Colonic mucosa (tissue), 4 donors: Measurements from ENCODE around the gene RAD51AP1. TPM values are rescaled to one million over a fixed set of nuclear protein-coding genes. Genes with fewer than 3 reads are reported as not detected.
"Not testable (repeated sequence)": the region's sequence is repeated elsewhere in the genome, so short reads cannot be mapped to it uniquely, and the experiment has no call there.

ENCODE experiments used
- DNase-seq: peaks from one replicate; pipeline ENCODE4 v3.0.0-alpha.2; 2020
- H3K27ac ChIP-seq: fragments of 200-600 bp; one replicate; pipeline ENCODE4 v1.8.0; 2021
- H3K27me3 ChIP-seq: fragments of 200-600 bp; one replicate; pipeline ENCODE4 v1.8.0; 2021
- H3K36me3 ChIP-seq: fragments of 200-600 bp; one replicate; pipeline ENCODE4 v1.8.0; 2021
- H3K4me1 ChIP-seq: fragments of 200-600 bp; one replicate; pipeline ENCODE4 v1.8.0; 2021; ENCODE audit warnings: mild to moderate bottlenecking
- H3K4me3 ChIP-seq: fragments of 200-600 bp; one replicate; pipeline ENCODE4 v1.8.0; 2021
- H3K9ac ChIP-seq, 2 donors: one replicate each; pipeline ENCODE4 v1.7.0; 2013; ENCODE audit warnings: control low read depth in 2 of 2, low read depth in 2 of 2, low read length in 2 of 2
- H3K9me3 ChIP-seq: fragments of 200-600 bp; one replicate; pipeline ENCODE4 v1.8.0; 2021
- intact Hi-C: fragments of 100-400 bp; cut with DNase I; formaldehyde crosslinking; loops from one replicate; pipeline ENCODE4 v1.14.1; 2022
- total RNA-seq, 2 donors: library from RNA; stranded (reverse); fragmentation: NEBNext Ultra II Directional in 1 of 2; extraction: Animal tissue kit (Norgen Biotek cat#: 25700) in 1 of 2; gene quantifications; one replicate each; pipeline ENCODE4 v1.2.1, GENCODE V29; 2021
- TF ChIP-seq, protein P1 (sequence below): fragments of 200-600 bp; IDR thresholded peaks from one replicate; pipeline ENCODE4 v1.8.0; 2022; ENCODE audit warnings: antibody characterized with exemption, mild to moderate bottlenecking
- donor health status: healthy.
- donor health status: DM: no; HTN: no; CAD: no.
- donor health status: DM: no; HTN: no; CAD: no.

The RAD51AP1 gene
- total RNA-seq, 2 donors from 2014 or later: 6.6 to 22.3 TPM

DNA sequence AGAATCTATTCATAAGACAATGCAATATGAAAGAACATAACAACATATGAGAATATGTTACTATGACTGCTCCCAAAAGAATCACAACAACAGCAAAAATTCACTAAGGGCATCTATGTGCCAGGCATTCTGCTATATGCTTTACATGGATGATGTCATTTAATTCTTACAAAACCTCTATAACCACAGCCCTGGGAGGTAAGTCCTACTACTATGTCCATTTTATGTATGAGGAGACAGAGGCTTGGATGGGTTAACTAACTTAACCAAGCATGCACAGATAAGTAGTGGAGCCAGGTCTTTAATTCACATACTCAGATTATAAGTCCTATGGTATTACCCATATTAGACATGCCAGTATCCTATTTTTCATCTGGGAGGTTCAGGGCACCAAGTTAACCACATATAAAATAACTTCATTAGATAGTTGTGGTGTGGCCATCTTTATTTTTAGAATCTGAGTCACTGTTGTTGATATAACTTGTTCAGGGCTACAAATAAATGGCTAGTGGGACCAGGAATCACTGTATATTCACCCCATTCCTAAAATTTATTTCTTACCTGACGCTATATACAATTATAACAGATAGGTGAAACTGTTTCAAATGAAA, 33.2 kb upstream of the RAD51AP1 start:
- Histone ChIP-seq H3K4me3 (no peak overlapping the region), H3K27me3 (no peaks in the 10 kb centered on the region), H3K36me3 (no peaks in the 10 kb centered on the region), H3K9me3 (no peaks in the 10 kb centered on the region), H3K4me1 (no peaks in the 10 kb centered on the region), H3K27ac (no peak overlapping the region), H3K9ac (no peak overlapping the region)
- DNase-seq: no peak
- intact Hi-C loops: no loop called here
- TF ChIP-seq, protein P1, sequence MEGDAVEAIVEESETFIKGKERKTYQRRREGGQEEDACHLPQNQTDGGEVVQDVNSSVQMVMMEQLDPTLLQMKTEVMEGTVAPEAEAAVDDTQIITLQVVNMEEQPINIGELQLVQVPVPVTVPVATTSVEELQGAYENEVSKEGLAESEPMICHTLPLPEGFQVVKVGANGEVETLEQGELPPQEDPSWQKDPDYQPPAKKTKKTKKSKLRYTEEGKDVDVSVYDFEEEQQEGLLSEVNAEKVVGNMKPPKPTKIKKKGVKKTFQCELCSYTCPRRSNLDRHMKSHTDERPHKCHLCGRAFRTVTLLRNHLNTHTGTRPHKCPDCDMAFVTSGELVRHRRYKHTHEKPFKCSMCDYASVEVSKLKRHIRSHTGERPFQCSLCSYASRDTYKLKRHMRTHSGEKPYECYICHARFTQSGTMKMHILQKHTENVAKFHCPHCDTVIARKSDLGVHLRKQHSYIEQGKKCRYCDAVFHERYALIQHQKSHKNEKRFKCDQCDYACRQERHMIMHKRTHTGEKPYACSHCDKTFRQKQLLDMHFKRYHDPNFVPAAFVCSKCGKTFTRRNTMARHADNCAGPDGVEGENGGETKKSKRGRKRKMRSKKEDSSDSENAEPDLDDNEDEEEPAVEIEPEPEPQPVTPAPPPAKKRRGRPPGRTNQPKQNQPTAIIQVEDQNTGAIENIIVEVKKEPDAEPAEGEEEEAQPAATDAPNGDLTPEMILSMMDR: no peak

DNA sequence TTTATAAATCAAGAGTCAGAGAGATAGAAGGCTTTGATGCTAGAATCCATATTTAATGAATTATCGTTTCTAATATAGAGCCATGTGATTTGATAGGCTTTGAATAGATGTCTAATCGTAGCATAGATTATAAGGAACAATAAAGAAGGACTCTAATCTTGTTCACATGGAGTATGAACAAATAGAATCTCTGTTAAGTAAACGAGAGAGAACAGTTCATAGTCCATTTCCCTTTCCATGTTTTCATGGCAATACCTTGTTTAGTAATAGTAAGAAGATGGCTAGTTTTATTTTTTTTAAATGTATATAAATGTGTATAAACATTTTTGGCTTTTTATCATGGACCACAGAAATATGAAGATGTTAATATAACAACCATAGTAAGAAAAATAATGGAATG, 32.3 kb upstream of the RAD51AP1 start:
- no peaks in the 10 kb centered on the region for H3K4me1 ChIP-seq
- intact Hi-C loops: no loop called here
- H3K27me3 ChIP-seq: no peaks in the 10 kb centered on the region
- H3K4me3 ChIP-seq: no peak overlapping the region
- H3K9me3 ChIP-seq: no peaks in the 10 kb centered on the region
- no peak overlapping the region for H3K27ac ChIP-seq
- TF ChIP-seq, protein P1: no peak
- DNase-seq: no peak
- no peaks in the 10 kb centered on the region for H3K36me3 ChIP-seq
- no peak overlapping the region for H3K9ac ChIP-seq

DNA sequence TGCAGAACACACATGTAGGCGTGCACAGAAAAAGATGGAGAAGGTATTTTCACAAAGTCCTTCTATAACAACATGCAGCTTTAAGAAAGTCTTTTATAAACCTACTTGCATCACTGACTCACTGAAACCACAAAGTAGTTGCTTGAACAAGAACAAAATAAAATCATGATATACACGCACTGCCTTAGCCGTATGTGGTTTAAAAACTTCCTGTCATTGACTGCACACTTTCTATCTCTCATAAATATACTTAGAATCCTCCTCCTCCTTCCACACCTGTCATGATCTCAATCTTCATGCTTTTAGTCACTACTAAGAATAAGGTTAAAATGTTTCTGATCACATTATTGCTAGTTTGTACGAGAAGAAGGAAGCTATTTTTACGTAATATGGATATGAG, 31.8 kb upstream of the RAD51AP1 start:
- no peaks in the 10 kb centered on the region for H3K9me3 ChIP-seq
- no peaks in the 10 kb centered on the region for H3K36me3 ChIP-seq
- intact Hi-C loops: no loop called here
- no peak for DNase-seq
- H3K27ac ChIP-seq: no peak overlapping the region
- H3K4me1 ChIP-seq: no peaks in the 10 kb centered on the region
- no peak overlapping the region for H3K4me3 ChIP-seq
- TF ChIP-seq, protein P1: no peak
- no peak overlapping the region for H3K9ac ChIP-seq
- no peaks in the 10 kb centered on the region for H3K27me3 ChIP-seq

DNA sequence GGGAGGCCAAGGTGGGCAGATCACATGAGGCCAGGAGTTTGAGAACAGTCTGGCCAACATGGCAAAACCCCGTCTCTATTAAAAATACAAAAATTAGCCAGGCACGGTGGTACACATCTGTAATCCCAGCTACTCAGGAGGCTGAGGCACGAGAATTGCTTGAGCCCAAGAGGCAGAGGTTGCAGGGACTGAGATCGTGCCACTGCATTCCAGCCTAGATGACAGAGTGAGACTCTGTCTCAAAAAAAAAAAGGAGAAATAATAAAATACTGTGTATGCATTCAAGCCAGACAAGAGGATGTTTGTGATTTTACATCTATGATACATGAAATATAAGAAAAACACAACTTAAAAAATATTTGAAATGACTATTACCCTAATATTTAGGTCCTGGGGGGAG, 30.2 kb upstream of the RAD51AP1 start:
- intact Hi-C loops: not testable (repeated sequence)

DNA sequence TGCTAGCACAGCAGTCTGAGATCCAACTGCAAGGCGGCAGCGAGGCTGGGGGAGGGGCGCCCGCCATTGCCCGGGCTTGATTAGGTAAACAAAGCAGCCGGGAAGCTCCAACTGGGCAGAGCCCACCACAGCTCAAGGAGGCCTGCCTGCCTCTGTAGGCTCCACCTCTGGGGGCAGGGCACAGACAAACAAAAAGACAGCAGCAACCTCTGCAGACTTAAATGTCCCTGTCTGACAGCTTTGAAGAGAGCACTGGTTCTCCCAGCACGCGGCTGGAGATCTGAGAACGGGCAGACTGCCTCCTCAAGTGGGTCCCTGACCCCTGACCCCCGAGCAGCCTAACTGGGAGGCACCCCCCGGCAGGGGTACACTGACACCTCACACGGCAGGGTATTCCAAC, 29.4 kb upstream of the RAD51AP1 start:
- H3K36me3 ChIP-seq, intact Hi-C loops: not testable (repeated sequence)

More for the DNA sequence above, 30.2 kb upstream of the RAD51AP1 start:
- not testable (repeated sequence) for H3K4me3 ChIP-seq, H3K27ac ChIP-seq, H3K4me1 ChIP-seq, H3K36me3 ChIP-seq, H3K27me3 ChIP-seq, DNase-seq, H3K9me3 ChIP-seq, H3K9ac ChIP-seq

DNA sequence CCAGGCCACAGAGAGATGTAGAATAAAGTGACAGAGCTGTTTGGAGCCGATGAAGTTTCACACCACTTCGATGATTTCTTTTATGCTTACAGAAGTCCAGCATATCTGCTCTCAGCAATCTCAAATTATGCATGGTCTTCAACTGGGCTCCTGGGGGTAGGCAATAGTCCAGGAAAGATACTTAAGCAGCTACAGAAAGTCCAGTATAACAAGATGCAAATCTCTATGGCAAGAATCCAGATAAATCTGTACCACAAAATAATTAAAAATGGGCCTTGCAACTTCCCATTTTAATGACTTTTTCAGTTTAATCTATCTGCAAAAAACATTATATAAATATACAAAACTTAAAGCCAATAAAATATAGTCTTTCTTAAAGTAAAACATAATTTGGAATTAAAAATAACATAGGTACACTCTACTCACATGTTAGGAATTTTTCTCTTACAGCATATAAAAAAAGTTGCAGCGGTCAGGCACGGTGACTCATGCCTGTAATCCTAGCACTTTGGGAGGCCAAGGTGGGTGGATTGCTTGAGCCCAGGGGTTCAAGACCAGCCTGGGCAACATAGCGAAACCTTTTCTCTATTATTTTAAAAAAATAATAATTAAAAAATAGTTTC, 20.5 kb upstream of the RAD51AP1 start:
- peaks cover 5% of the 10 kb centered on the region for H3K36me3 ChIP-seq
- TF ChIP-seq, protein P1: no peak
- DNase-seq: no peak
- H3K4me3 ChIP-seq: no peak overlapping the region
- intact Hi-C loops: no loop called here
- H3K9ac ChIP-seq: no peak overlapping the region
- no peaks in the 10 kb centered on the region for H3K4me1 ChIP-seq
- H3K27ac ChIP-seq: no peak overlapping the region
- no peaks in the 10 kb centered on the region for H3K9me3 ChIP-seq
- no peaks in the 10 kb centered on the region for H3K27me3 ChIP-seq

More for the DNA sequence above, 29.4 kb upstream of the RAD51AP1 start:
- not testable (repeated sequence) for H3K9me3 ChIP-seq, H3K9ac ChIP-seq, H3K27ac ChIP-seq, H3K4me1 ChIP-seq, H3K4me3 ChIP-seq, H3K27me3 ChIP-seq, DNase-seq

DNA sequence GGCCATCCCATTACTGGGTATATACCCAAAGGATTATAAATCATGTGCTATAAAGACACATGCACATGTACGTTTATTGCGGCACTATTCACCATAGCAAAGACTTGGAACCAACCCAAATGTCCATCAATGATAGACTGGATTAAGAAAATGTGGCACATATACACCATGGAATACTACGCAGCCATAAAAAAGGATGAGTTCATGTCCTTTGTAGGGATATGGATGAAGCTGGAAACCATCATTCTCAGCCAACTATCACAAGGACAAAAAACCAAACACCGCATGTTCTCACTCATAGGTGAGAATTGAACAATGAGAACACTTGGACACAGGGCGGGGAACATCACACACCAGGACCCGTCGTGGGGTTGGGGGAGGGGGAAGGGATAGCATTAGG, 15.2 kb upstream of the RAD51AP1 start:
- H3K4me3 ChIP-seq, H3K9me3 ChIP-seq, H3K4me1 ChIP-seq, H3K9ac ChIP-seq, H3K27ac ChIP-seq, DNase-seq, H3K27me3 ChIP-seq, H3K36me3 ChIP-seq: not testable (repeated sequence)
- intact Hi-C loops: loop anchor here (10.0 kb wide), 2 partner anchors 169 to 639 kb away; no protein-coding TSS in a partner anchor
